Daoy (cell line): ENCODE measurements around the gene OR2T3. TPM values are rescaled to one million over a fixed set of nuclear protein-coding genes. Genes with fewer than 3 reads are reported as not detected.
"Not testable (repeated sequence)": the region's sequence is repeated elsewhere in the genome, so short reads cannot be mapped to it uniquely, and the experiment has no call there.

ENCODE experiments used
- DNase-seq: peaks from one replicate; pipeline ENCODE4 v3.0.0-alpha.2; 2015; ENCODE audit warnings: low read depth
- total RNA-seq: library from RNA; depleted of rRNA; stranded (reverse); fragments of >200 nt; shearing (Covaris generic); gene quantifications from 2 replicates; pipeline ENCODE4 v1.2.3, GENCODE V29; 2014; rRNA removed

OR2T3 gene
- total RNA-seq, 1 experiment from 2014 or later: not detected

GRCh38 chr1:248472111-248472510 is 1.0 kb upstream of the OR2T3 start:
- DNase-seq: not testable (repeated sequence)

- DNase-seq: not testable (repeated sequence)
These were observed 2.5 kb downstream of the OR2T3 start for GRCh38 chr1:248475660-248476059.

DNA sequence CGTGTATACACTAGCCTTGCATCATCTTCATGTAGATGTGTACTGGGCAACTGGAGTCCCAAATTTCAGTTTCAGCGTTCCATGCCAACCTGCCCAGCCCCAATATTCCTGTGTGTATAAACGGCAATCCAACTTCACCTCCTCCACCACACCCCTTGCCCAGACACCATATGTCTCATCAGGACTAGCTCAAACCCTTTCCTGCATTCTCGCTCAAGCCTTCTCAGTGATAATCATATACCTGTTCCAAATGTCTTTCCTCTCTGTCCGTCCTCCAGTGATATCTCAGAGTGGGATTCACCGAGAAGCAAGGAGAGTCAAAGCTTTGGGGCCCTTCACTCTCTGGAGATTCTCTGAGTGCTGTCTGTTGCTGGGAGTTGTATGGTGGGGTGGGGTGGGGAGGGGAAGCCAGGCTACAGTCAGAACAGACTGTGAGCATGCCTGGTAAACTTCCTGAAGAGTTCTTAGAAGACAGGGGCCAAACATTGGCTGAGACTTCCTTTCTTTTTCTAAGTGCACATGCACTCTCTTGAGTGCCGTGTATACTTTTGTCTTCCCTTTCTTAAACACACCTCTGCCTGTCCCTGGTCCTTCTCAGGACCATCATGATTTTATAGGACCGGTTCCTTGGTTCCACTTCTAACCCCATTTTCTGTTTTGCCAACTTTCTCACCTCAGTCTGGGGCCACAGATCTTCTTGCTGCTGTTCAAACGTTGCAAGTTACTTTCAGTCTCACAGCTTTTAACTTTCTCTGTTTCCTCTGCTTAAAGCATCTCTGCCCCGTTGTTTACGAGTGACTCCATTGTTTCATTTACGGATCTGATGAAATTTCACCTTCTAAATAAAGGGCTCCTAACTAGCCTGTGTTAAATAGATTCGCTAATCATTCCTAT is 8.8 kb downstream of the OR2T3 start:
- DNase-seq: not testable (repeated sequence)

DNA sequence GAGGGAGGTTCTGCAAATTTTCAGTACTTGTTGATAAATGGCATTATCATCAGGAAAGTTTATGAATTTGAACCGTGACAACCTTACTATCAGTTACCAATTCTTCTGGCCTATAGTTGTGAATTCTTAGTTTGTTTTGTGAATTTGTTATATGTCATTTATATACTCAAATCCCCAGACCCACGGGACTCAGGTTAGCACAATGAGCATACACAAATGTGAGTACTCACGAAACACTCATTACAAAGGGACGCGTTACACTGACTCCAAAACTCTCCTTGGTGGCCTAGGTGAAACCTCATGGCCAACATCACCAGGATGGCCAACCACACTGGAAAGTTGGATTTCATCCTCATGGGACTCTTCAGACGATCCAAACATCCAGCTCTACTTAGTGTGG is 15.1 kb downstream of the OR2T3 start, which contains the start of gene OR2T5:
TSS of gene OR2T5 (plus strand) at position 301 of the 400 bp plus-strand sequence. CDS start at position 301, 0 bp downstream.
- not testable (repeated sequence) for DNase-seq

GRCh38 chr1:248496661-248497060 is 23.5 kb downstream of the OR2T3 start:
- not testable (repeated sequence) for DNase-seq

- DNase-seq: not testable (repeated sequence)
These were observed 27.3 kb downstream of the OR2T3 start for GRCh38 chr1:248500305-248501035.

- not testable (repeated sequence) for DNase-seq
These were observed 34.6 kb downstream of the OR2T3 start, which contains the start of gene OR2G6 for GRCh38 chr1:248507773-248508172. Gene OR2G6, plus strand, starts transcription at chr1:248508073. Its CDS starts 13,574 bp downstream, at chr1:248521647.

DNA sequence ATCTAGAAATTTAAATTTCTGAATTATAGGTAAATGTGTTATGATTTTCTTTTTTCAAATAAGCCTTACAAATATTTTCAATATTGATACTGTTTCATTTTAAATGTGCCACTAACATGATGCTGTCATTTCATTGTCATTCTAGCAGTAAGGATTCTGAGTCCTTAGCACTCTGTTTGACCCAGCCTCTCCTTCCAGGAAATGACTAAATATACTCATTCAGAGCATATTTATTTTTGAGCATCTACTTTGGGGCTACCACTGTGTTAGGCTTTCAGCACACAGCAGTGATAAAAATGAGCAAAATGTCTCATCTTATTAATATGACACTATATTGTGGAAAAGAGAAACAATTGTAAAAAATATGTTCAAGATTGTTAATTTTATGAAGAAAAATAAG is 37.1 kb downstream of the OR2T3 start:
- DNase-seq: not testable (repeated sequence)

- no peak for DNase-seq
These were observed 48.7 kb downstream of the OR2T3 start for GRCh38 chr1:248521856-248522255.

Other genes with a start within 250 kb of the OR2T3 start
- gene OR2M4, start 241.9 kb upstream of the OR2T3 start, total RNA-seq: not detected in 2 replicates
- gene OR2T33, start 195.4 kb upstream of the OR2T3 start, total RNA-seq: 0.57 and 1.7 TPM in 2 replicates
- gene OR2T12, start 169.9 kb upstream of the OR2T3 start, total RNA-seq: not detected in 2 replicates
- gene OR2M7, start 148.8 kb upstream of the OR2T3 start, total RNA-seq: not detected in 2 replicates
- not detected in 2 replicates for gene OR14C36, start 124.6 kb upstream of the OR2T3 start, total RNA-seq
- gene OR2T4, start 111.7 kb upstream of the OR2T3 start, total RNA-seq: not detected in 2 replicates
- gene OR2T6, start 97.6 kb upstream of the OR2T3 start, total RNA-seq: not detected in 2 replicates
- gene OR2T1, start 70.3 kb upstream of the OR2T3 start, total RNA-seq: not detected in 2 replicates
- gene OR2T2, start 27.7 kb upstream of the OR2T3 start, total RNA-seq: not detected in 2 replicates
- not detected in 2 replicates for gene OR2T5, start 15.2 kb downstream of the OR2T3 start, total RNA-seq
- not detected in 2 replicates for gene OR2G6, start 34.7 kb downstream of the OR2T3 start, total RNA-seq
- gene OR2T29, start 89.4 kb downstream of the OR2T3 start, total RNA-seq: not detected in 2 replicates
- not detected in 2 replicates for gene OR2T34, start 101.4 kb downstream of the OR2T3 start, total RNA-seq
- gene OR2T10, start 124.3 kb downstream of the OR2T3 start, total RNA-seq: not detected in 2 replicates
- gene OR2T11, start 161.7 kb downstream of the OR2T3 start, total RNA-seq: not detected in 2 replicates
- not detected in 2 replicates for gene OR2T35, start 171.9 kb downstream of the OR2T3 start, total RNA-seq
- gene OR2T27, start 182.2 kb downstream of the OR2T3 start, total RNA-seq: not detected in 2 replicates
- not detected in 2 replicates for gene OR14I1, start 229.4 kb downstream of the OR2T3 start, total RNA-seq